Measurements from ENCODE around the gene KRABD2.

The KRABD2 gene

DNA sequence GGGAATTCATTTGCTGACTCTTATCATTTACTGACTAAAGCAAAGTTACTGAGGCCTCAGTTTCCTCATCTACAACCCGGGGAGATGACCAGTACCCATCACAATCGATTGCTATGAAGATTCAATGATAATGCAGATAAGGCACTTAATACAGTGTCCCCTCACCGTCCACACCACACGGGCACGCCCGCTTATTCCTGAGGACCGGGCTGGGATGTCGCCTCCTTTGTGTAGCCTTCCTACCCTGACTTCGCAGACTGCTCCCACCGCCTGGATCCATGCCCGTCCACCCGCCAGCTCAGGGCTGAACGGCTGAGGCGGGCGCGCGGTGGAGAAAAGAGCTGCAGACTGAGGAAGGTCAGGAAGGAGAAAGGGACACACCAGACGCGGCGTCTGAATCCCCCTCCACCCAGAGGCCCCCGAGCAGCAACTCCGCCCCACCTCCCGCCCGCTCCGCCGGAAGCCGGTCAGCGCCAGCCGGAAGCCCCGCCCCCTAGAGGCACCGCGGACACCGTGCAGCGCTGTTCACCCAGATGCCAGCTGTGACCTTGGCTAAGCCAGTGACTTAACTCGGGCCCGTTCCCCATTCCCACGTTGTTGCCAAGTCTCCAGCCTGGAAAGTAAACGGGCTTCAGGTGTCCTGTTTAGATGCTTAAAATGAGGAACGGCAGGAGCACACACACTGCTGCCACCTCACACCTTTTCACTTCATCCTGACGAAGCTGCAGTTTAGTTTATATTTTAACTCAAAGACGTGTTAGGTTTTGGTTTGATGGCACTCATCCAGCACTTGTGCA, at the start of gene KRABD2:
Gene KRABD2, minus strand, starts transcription at position 434 of the 797 bp plus-strand sequence.
- Mint-ChIP-seq H3K9me3 (no peaks in the 10 kb centered on the region), H3K4me3 (peak within 1 kb of the TSS; percentile 80 to 93 (median 90)), H3K27me3 (ENCODE audit: low read depth in 3 of 3) (peaks cover 0 to 6% (median 0%) of the 10 kb centered on the region in 3 donors), H3K4me1 (peaks cover 50 to 66% of the 10 kb centered on the region in 2 donors), H3K27ac (peak within 1 kb of the TSS; percentile 83 to 92 (median 90)), H3K36me3 (peaks cover 6 to 35% (median 16%) of the 10 kb centered on the region in 3 donors)
- peak; percentile 85 to 90 (median 86) for DNase-seq

DNA sequence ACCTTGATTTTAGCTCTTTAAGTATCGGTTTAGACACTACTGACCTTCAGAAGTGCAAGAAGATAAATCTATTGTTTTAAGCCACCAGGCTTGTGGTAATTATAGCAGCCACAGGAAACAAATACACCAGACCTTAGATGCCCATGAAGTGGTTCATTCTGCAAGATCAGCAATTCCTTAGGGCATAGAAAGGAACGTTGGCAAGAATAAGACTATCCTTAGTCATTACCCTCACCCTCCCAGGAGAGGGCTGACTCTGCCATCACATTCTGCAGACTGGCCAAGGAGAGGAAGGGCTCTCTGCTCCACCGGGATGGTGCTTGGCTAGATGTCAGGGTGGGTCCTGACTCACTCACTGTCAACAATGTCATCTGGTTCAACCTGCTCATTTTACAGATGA, 45.1 kb upstream of the KRABD2 start:
- no peaks in the 10 kb centered on the region for H3K36me3 Mint-ChIP-seq
- H3K27ac Mint-ChIP-seq, result no peak overlapping the region
- DNase-seq, result no peak
- H3K4me3 Mint-ChIP-seq, result no peak overlapping the region
- no peaks in the 10 kb centered on the region for H3K4me1 Mint-ChIP-seq
- H3K27me3 Mint-ChIP-seq (ENCODE audit: low read depth in 3 of 3), result peaks cover 7 to 18% (median 8%) of the 10 kb centered on the region in 3 donors
- no peaks in the 10 kb centered on the region for H3K9me3 Mint-ChIP-seq

DNA sequence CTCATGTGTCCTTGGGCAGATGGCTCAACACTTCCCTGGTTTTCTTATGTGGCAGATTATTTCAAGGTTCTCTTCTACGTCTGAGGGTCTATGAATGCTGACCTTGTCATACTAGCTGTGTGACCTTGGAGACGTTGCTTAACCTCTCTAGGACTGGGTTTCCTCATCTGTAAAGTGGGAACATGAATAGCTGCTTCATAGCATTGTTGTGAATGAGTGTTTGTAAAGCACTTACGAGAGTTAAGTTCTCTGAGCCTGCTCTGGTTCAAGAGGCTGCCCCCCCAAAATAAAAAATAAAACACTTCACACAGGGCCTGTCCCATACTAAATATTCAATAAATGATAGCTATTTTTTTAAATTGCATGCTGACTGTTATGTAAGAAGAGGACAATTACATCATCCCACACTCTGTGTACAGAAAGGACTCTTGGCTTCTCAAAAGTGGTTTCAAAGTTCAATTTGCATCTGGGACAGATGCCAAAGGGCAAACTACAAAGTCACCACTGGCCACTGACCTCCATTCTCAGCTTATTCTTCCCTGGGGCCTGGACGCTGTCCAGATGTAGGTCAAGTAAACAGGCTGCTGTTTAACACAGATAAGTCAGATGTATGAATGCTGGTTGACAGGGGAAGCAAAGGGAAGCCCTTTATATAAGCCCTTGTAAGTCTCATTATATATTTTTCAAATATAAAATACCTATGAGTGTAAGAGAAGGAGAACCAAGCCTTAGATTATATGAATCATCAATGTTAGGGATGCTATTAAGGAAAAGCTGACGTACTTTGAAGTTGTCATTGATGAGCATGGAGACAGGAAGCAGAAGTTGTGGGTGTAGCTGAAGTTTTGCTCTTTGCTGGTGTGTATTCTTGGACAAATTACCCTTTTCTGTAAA, 43.8 kb upstream of the KRABD2 start:
- Mint-ChIP-seq H3K4me1 (no peaks in the 10 kb centered on the region), H3K36me3 (no peaks in the 10 kb centered on the region), H3K27me3 (ENCODE audit: low read depth in 3 of 3) (peaks cover 9 to 22% (median 9%) of the 10 kb centered on the region in 3 donors), H3K4me3 (no peak overlapping the region), H3K27ac (no peak overlapping the region), H3K9me3 (no peaks in the 10 kb centered on the region)
- no peak for DNase-seq

DNA sequence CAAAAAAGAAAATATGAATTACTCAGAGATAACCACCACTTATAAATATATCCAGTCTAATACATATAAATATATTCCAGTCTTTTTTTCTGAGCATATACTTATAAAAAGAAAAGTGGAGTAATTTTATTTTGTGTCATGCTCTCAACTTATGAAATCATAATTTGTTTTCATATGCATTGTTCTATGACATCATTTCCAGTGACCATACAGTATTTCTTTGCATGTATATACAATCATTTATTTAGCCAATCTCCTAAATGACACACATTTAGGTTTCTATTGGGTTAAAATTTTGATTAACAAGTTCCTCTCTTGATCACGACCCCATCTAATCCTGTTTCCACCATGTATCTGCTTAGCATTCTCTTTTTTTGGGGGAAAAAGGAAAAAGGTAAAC, 42.8 kb upstream of the KRABD2 start:
- H3K27me3 Mint-ChIP-seq (ENCODE audit: low read depth in 3 of 3), result peaks cover 6 to 22% (median 9%) of the 10 kb centered on the region in 3 donors

DNA sequence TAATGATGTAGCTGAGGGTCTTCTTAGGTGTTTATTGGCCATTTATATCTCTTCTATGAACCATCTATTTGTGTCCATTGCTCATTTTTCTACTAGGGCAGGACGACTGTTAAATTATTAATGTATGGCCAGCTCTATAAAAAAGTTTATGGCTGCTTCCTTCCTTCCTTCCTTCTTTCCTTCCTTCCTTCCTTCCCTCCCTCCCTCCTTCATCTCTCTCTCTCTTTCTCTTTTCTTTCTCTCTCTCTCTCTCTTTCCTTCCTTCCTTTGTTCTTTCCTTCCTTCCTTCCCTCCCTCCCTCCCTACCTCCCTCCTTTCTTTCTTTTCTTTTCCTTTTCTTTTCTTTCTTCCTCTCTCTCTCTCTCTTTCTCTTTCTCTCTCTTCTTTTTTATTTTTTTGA, 42.0 kb upstream of the KRABD2 start:
- Mint-ChIP-seq H3K4me1 (no peaks in the 10 kb centered on the region), H3K27me3 (ENCODE audit: low read depth in 3 of 3) (peaks cover 3 to 22% (median 9%) of the 10 kb centered on the region in 3 donors), H3K9me3 (no peaks in the 10 kb centered on the region), H3K27ac (no peak overlapping the region), H3K4me3 (no peak overlapping the region), H3K36me3 (no peaks in the 10 kb centered on the region)
- no peak for DNase-seq

More for the DNA sequence above, 42.8 kb upstream of the KRABD2 start:
- no peak for DNase-seq
- Mint-ChIP-seq H3K27ac (no peak overlapping the region), H3K4me3 (no peak overlapping the region), H3K36me3 (no peaks in the 10 kb centered on the region), H3K4me1 (no peaks in the 10 kb centered on the region), H3K9me3 (no peaks in the 10 kb centered on the region)

DNA sequence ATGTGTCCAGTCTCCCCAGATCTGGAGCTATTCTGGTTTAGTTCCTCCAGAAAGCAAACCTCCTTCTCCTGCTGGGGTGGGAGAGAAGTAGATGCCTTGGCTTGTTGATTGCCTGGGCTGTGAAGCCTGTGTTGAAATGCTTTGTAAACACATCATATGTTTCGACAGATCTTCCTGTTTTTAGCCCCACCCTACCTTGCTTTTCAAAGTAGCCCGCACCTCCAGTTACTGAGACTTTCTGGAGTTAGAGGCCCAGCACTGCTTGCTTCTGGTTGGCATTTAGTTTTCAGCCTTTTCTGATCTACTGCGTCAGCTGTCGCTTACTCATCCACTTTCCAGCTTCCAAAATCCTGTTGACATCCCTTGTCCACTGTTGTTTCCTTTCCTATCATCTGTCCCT, 41.3 kb upstream of the KRABD2 start:
- no peaks in the 10 kb centered on the region for H3K36me3 Mint-ChIP-seq
- DNase-seq, result no peak
- no peaks in the 10 kb centered on the region for H3K4me1 Mint-ChIP-seq
- H3K9me3 Mint-ChIP-seq, result no peaks in the 10 kb centered on the region
- H3K4me3 Mint-ChIP-seq, result no peak overlapping the region
- no peak overlapping the region for H3K27ac Mint-ChIP-seq
- H3K27me3 Mint-ChIP-seq (ENCODE audit: low read depth in 3 of 3), result peaks cover 3 to 22% (median 6%) of the 10 kb centered on the region in 3 donors

DNA sequence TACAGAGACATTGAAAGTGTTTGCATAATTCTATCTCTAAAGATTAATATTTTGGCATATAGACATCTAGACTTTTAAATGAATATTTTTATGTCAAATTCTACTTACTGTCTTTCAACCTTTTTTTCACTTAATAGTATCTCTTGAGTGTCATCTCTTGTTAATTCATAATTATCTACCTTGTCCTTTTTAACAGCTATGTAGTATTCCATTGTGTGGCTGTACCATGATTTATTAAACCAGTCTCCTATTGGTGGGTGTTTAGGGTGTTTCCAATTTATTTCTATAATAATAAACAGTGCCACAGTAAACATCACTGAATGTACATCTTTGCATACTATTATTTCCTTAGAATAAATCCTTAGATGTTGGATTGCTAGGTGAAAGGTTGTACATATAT, 37.4 kb upstream of the KRABD2 start:
- Mint-ChIP-seq H3K36me3 (no peaks in the 10 kb centered on the region), H3K4me1 (peaks cover 0 to 6% of the 10 kb centered on the region in 2 donors), H3K9me3 (no peaks in the 10 kb centered on the region), H3K27me3 (ENCODE audit: low read depth in 3 of 3) (peaks cover 3 to 26% (median 11%) of the 10 kb centered on the region in 3 donors), H3K4me3 (no peak overlapping the region), H3K27ac (no peak overlapping the region)
- DNase-seq, result no peak

DNA sequence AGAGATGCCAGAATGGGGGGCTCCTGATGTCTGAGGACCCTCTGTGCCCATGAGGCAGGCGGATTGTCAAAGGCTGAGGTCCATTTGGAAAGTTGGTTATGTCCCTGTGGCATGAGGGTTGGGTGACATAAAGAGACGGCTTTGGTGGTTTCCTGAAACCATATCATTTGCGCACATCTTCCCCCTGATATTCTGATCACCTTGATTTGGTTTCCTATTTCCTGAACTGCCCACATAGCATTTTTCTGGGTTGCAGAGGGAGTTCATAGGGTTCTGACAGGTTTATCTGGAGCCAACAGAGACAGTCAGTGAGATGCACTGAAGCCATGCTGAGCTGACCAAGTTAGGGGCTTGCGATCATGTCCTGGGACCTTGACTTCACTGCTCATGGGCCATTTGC, 36.8 kb upstream of the KRABD2 start:
- H3K4me3 Mint-ChIP-seq, result no peak overlapping the region
- peaks cover 3 to 26% (median 11%) of the 10 kb centered on the region in 3 donors for H3K27me3 Mint-ChIP-seq (ENCODE audit: low read depth in 3 of 3)
- no peaks in the 10 kb centered on the region for H3K9me3 Mint-ChIP-seq

DNA sequence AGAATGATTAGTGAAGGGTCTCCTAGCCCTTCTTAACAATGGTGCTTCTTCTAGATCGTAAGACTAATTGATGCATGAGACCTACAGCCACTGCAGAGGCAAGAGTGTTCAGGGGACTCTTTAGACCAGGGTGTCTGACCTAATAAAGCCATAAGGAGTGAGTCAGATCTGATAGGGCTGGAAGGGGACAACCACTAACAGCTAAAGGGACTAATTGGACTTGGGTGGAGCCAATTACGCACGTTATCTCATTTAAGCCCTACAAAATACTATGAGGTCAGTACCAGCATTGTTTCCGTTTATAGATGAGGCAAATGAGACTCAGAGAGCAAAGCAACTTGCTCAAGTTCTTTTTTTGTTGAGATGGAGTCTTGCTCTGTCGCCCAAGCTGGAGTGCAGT, 35.6 kb upstream of the KRABD2 start:
- Mint-ChIP-seq H3K4me1 (peaks cover 0 to 6% of the 10 kb centered on the region in 2 donors), H3K9me3 (no peaks in the 10 kb centered on the region), H3K27me3 (ENCODE audit: low read depth in 3 of 3) (peaks cover 3 to 19% (median 11%) of the 10 kb centered on the region in 3 donors), H3K27ac (no peak overlapping the region), H3K4me3 (no peak overlapping the region), H3K36me3 (no peaks in the 10 kb centered on the region)
- DNase-seq, result no peak

More for the DNA sequence above, 36.8 kb upstream of the KRABD2 start:
- DNase-seq, result no peak
- Mint-ChIP-seq H3K36me3 (no peaks in the 10 kb centered on the region), H3K27ac (no peak overlapping the region), H3K4me1 (peaks cover 0 to 6% of the 10 kb centered on the region in 2 donors)

DNA sequence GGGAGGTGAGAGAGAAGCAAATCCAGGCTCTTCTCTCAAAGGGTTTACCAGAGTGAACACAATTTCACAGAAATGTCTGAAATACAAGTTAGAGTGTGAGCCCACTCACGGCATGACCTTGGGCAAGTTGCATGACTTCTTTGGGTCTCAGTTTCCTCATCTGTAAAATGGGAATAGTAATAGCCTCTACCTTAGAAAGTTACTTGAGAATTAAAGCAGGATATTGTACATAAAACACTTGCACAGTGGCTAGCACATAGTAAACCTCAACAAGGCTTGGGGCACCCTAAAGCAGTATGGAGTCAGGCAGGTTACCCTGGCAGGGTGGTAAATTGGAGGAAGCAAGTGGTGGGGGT, 34.4 kb upstream of the KRABD2 start:
- no peaks in the 10 kb centered on the region for H3K9me3 Mint-ChIP-seq

DNA sequence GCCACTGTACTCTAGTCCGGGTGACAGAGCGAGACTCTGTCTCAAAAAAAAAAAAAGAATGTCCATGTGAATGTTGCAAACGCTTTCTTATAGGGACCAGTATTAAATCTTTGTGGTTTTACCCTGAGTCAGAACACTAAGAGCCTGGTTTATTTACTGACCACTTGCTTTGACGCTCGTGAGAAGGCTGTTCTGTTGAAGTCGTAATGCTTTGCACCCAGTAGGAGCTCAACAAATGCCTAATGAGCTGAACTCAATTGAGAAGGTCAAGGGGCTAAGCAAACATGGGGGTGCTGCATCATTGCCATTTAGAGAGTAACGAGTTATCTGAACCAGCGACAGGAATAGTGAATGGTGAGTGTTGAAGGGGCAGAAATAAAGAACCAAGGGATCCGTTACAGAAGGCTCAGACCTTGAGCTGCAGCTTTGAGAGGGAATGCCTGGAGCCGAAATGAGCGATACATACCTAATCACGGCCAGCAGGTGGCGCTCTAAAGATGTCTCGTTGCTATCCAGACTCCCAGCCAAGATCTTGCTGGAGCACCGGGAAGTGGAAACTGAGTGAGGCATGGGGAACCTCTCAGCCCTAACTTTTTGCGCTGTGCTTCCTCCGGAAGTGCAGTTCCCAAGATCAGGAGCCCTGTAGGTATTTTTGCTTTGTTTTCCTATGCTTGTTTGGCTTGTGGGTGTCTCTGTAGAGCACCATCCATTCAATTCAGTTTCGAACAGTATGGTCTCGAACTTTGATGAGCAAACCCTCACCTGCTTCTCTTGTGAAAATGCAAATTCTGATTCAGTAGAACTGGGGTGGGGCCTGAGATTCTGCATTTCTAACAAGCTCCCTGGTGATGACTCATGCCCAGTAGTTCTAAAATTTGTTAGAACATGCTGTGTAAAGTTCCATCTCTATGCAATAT, 33.7 kb upstream of the KRABD2 start:
- H3K4me1 Mint-ChIP-seq, result peaks cover 0 to 6% of the 10 kb centered on the region in 2 donors
- H3K36me3 Mint-ChIP-seq, result no peaks in the 10 kb centered on the region
- no peaks in the 10 kb centered on the region for H3K9me3 Mint-ChIP-seq
- H3K4me3 Mint-ChIP-seq, result no peak overlapping the region
- no peak overlapping the region for H3K27ac Mint-ChIP-seq
- peak; percentile 62 to 73 (median 68) for DNase-seq
- H3K27me3 Mint-ChIP-seq (ENCODE audit: low read depth in 3 of 3), result peaks cover 0 to 15% (median 9%) of the 10 kb centered on the region in 3 donors

More for the DNA sequence above, 34.4 kb upstream of the KRABD2 start:
- Mint-ChIP-seq H3K27me3 (ENCODE audit: low read depth in 3 of 3) (peaks cover 0 to 15% (median 9%) of the 10 kb centered on the region in 3 donors), H3K36me3 (no peaks in the 10 kb centered on the region), H3K27ac (no peak overlapping the region), H3K4me1 (peaks cover 0 to 6% of the 10 kb centered on the region in 2 donors), H3K4me3 (no peak overlapping the region)
- no peak for DNase-seq

DNA sequence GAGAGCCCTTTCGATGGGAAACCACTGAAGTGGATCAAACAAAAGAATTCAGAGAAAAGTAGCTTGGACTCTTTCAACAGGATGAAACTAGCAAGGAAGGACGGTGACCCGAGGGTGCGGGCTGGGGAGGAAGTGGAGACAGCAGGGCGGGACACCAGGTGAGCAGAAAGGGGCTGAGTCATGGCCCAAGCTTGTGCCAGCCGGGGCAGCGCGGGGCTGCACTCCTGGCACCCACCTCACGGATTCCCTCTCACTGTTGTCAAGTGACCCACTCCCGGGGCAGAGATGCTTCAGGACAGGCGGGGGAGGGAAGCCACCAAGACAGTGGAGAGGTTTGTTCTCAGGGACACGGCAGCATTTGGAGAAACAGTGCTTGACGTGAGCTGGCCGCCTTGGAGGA, 31.9 kb upstream of the KRABD2 start:
- Mint-ChIP-seq H3K4me1 (peaks cover 0 to 6% of the 10 kb centered on the region in 2 donors), H3K36me3 (no peaks in the 10 kb centered on the region), H3K4me3 (no peak overlapping the region), H3K9me3 (no peaks in the 10 kb centered on the region), H3K27ac (no peak overlapping the region), H3K27me3 (ENCODE audit: low read depth in 3 of 3) (peaks cover 1 to 18% (median 9%) of the 10 kb centered on the region in 3 donors)
- DNase-seq, result no peak

DNA sequence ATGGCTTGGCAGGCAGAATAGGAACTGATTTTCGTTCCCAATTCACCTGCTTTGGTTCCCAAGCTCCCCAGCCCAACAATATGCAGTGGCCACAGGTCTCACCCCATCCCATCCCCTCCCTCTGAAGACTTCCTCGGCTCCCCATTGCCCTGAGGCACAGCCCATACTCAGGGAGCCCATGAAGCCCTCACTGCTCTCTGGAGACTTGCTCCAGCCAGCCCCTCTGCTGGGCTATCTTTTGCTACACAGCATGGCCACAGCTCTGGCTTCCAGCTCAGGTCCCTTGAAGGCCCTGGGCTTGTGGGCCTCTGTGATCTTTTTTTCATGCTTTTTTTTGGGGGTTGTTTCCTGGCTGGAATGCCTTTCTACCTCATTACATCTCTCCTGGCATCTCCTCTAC, 29.7 kb upstream of the KRABD2 start:
- no peaks in the 10 kb centered on the region for H3K36me3 Mint-ChIP-seq

More for the DNA sequence above, 29.7 kb upstream of the KRABD2 start:
- Mint-ChIP-seq H3K4me3 (no peak overlapping the region), H3K9me3 (no peaks in the 10 kb centered on the region), H3K27ac (no peak overlapping the region), H3K4me1 (peaks cover 0 to 6% of the 10 kb centered on the region in 2 donors), H3K27me3 (ENCODE audit: low read depth in 3 of 3) (peaks cover 2 to 13% (median 7%) of the 10 kb centered on the region in 3 donors)
- DNase-seq, result no peak

Data from immature natural killer cell (primary cell).